ENCODE results near the gene SRBD1.

SRBD1 gene

DNA sequence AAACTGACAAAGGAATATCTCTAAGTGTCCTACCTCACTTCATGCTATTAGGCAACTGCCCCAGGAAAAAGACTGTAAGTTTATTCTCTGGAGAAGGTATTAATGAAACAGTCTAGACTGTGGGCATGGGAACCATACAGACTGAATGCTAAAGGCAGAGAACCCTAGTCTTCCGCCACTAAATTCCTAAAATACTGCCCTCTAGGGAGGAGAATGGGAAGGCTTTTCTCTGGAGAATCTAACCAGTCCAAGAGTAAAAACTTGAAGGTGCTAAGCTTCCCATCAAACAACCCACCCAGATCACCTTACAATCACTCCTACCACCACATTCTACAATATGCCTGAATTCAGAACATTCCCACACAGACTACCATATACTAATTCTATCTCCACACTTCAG is 3.4 kb downstream of the SRBD1 start:
- no peaks in the 10 kb centered on the region for H3K4me1 ChIP-seq (ENCODE audit: control insufficient read depth, insufficient read depth, low read length)
- H3K27ac ChIP-seq (ENCODE audit: low read depth, low read length): no peak overlapping the region
- no peaks in the 10 kb centered on the region for H3K27me3 ChIP-seq (ENCODE audit: control insufficient read depth, insufficient read depth, low read length)
- H3K9ac ChIP-seq (ENCODE audit: low read length): no peak overlapping the region
- H3K4me3 ChIP-seq (ENCODE audit: low read length): no peak overlapping the region
- H3K36me3 ChIP-seq (ENCODE audit: control insufficient read depth, insufficient read depth, low read length): peaks cover 2% of the 10 kb centered on the region

DNA sequence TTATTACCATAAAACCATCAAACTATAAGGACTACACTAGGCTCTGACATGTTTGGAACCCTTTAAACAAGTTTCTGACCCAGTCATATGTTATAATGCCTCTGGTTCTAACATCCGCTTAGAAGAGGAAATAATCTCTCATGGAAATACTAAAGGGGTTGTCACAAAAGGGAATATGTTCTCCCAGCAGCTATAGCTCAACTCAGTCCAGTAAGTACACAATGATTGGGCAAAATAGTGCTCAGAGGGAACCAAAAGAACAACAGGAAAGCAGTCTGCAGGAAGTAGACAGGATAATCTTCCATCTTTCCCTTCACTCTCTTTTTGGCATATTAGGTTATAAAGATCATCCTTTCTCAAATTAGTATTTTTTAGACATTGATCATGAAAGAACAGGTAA is 4.3 kb downstream of the SRBD1 start:
- Histone ChIP-seq H3K4me1 (ENCODE audit: control insufficient read depth, insufficient read depth, low read length) (no peaks in the 10 kb centered on the region), H3K4me3 (ENCODE audit: low read length) (no peak overlapping the region), H3K9ac (ENCODE audit: low read length) (no peak overlapping the region), H3K27ac (ENCODE audit: low read depth, low read length) (no peak overlapping the region), H3K27me3 (ENCODE audit: control insufficient read depth, insufficient read depth, low read length) (no peaks in the 10 kb centered on the region), H3K36me3 (ENCODE audit: control insufficient read depth, insufficient read depth, low read length) (peaks cover 2% of the 10 kb centered on the region)

DNA sequence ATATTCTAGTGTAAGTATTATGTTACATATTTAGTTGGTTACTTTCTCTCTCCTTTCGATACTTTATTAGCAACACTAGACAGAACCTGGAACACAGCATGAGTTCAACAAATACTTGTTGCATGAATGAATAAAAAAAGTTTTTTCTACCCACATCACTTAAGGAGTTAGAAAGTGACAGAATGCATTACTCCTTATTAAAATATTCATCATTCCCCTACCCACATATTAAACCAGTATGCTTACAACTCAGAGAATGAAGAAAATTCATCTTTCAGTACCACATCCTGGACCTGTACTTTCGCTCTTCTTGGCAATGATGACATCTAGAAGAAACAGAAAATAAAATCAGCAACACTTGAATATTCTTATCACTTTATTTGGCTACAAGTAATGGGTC is 6.0 kb downstream of the SRBD1 start:
- Histone ChIP-seq H3K36me3 (ENCODE audit: control insufficient read depth, insufficient read depth, low read length) (peaks cover 2% of the 10 kb centered on the region), H3K27ac (ENCODE audit: low read depth, low read length) (no peak overlapping the region), H3K4me3 (ENCODE audit: low read length) (no peak overlapping the region), H3K9ac (ENCODE audit: low read length) (no peak overlapping the region), H3K27me3 (ENCODE audit: control insufficient read depth, insufficient read depth, low read length) (no peaks in the 10 kb centered on the region), H3K4me1 (ENCODE audit: control insufficient read depth, insufficient read depth, low read length) (no peaks in the 10 kb centered on the region)

DNA sequence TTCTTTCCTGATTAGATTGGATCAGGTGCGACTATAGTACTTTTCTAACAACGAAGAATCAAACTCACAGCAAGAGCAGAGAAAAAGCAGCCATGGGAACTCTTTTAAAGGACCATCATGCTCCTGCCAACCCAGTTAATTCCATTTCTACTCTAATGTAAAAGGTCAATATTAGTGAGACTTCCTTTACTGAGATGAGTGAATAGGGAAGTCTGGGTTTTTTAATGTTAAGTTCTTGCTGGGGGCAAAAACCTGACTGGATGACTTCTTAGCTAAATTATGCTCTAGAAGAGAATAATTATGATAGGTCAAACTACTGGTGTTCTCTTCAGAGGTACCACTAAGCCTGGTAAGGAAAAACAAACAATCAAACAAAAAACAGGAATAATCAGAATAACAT is 8.4 kb downstream of the SRBD1 start:
- Histone ChIP-seq H3K4me1 (ENCODE audit: control insufficient read depth, insufficient read depth, low read length) (no peaks in the 10 kb centered on the region), H3K27me3 (ENCODE audit: control insufficient read depth, insufficient read depth, low read length) (no peaks in the 10 kb centered on the region), H3K27ac (ENCODE audit: low read depth, low read length) (no peak overlapping the region), H3K9ac (ENCODE audit: low read length) (no peak overlapping the region), H3K36me3 (ENCODE audit: control insufficient read depth, insufficient read depth, low read length) (peaks cover 9% of the 10 kb centered on the region), H3K4me3 (ENCODE audit: low read length) (no peak overlapping the region)

DNA sequence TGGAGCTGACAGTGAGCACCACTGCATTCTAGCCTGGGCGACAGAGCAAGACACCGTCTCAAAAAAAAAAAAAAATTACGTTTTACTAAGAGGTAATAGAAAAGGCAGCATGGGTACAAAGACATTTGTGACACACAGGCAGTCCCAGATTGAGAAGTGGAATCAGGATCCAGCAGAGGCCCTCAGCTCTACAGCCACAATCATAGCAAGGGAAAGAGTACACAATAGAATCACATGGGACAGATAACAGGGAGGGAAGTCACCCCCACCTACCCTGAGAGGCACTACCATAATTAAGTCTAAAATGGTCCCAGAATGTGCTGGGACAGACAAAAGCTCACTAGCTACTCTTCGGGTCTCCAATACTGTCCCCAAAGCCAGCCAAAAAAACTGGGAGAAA is 12.5 kb downstream of the SRBD1 start:
- H3K27ac ChIP-seq (ENCODE audit: low read depth, low read length): no peak overlapping the region
- no peak overlapping the region for H3K4me3 ChIP-seq (ENCODE audit: low read length)
- H3K9ac ChIP-seq (ENCODE audit: low read length): no peak overlapping the region
- H3K4me1 ChIP-seq (ENCODE audit: control insufficient read depth, insufficient read depth, low read length): no peaks in the 10 kb centered on the region
- no peaks in the 10 kb centered on the region for H3K27me3 ChIP-seq (ENCODE audit: control insufficient read depth, insufficient read depth, low read length)
- peaks cover 7% of the 10 kb centered on the region for H3K36me3 ChIP-seq (ENCODE audit: control insufficient read depth, insufficient read depth, low read length)

DNA sequence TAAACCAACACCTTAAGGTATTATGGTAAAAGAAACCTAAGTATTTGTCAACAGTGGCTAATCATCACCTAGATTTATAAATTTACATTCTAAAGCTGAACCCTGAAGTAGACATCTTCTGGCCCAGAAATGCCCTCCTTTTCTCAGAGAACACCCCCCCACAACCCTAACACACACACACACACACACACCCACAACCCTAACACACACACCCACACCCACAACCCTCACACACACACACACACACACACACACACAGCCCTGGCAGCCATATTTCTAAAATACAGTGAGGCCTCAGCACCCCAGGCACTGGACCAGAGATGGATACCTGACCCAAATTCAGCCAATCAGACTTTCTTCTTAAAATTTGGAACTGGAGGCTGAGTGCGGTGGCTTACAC is 14.3 kb downstream of the SRBD1 start:
- H3K9ac ChIP-seq (ENCODE audit: low read length): no peak overlapping the region
- H3K36me3 ChIP-seq (ENCODE audit: control insufficient read depth, insufficient read depth, low read length): peaks cover 7% of the 10 kb centered on the region
- no peak overlapping the region for H3K27ac ChIP-seq (ENCODE audit: low read depth, low read length)

DNA sequence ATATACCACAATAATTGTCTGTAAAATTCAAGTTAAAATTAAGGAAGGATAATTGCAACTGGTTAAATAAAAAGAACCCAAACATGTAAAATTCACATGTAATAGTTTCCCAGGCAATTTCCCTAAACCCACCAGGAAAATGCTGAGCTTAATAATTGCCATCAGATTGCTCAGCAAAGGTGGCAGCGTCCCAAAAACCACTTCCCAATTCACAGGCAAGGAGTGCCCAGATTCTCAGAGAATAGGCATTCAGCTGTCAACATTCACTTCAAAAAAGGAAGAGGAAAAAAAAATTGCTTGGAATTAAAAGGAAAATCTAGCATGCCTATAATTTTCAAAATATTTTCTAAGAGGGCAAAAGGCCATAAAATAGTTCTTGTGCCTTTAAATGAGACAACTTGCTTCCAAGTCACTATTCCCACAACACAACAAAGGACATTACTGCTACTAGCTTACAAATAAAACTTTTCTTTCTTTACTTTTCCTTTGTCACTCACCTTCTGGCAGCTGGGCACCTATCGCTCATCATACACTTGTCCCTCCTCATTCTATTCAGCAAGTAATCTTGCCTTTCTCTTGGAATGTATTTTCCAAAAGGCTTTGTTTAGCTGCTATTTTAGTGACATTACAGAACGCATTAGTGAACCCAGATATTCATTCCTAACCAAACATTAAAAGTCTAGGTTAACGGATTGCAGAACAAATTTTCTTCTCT is 15.2 kb downstream of the SRBD1 start:
- no peaks in the 10 kb centered on the region for H3K27me3 ChIP-seq (ENCODE audit: control insufficient read depth, insufficient read depth, low read length)
- H3K9ac ChIP-seq (ENCODE audit: low read length): no peak overlapping the region
- H3K4me3 ChIP-seq (ENCODE audit: low read length): no peak overlapping the region
- no peaks in the 10 kb centered on the region for H3K4me1 ChIP-seq (ENCODE audit: control insufficient read depth, insufficient read depth, low read length)
- no peak overlapping the region for H3K27ac ChIP-seq (ENCODE audit: low read depth, low read length)
- H3K36me3 ChIP-seq (ENCODE audit: control insufficient read depth, insufficient read depth, low read length): peaks cover 7% of the 10 kb centered on the region

More for the DNA sequence above, 14.3 kb downstream of the SRBD1 start:
- Histone ChIP-seq H3K27me3 (ENCODE audit: control insufficient read depth, insufficient read depth, low read length) (no peaks in the 10 kb centered on the region), H3K4me3 (ENCODE audit: low read length) (no peak overlapping the region), H3K4me1 (ENCODE audit: control insufficient read depth, insufficient read depth, low read length) (no peaks in the 10 kb centered on the region)

DNA sequence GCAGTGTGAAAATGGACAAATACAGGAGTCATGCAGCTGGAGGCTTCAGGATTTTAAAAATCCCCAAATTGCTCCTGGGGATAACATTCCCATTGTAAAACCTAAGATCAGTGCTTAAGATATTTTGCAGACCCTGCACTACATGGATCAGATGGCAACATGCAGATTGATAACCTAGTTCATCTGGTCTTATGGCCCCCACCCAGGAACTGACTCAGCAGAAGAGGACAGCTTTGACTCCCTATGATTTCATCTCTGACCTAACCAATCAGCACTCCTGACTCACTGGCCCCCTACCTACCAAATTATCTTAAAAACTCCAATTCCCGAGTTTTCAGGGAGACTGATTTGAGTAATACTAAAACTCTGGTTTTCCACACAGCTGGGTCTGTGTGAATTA is 20.0 kb downstream of the SRBD1 start:
- Histone ChIP-seq H3K27ac (ENCODE audit: low read depth, low read length) (no peak overlapping the region), H3K4me1 (ENCODE audit: control insufficient read depth, insufficient read depth, low read length) (no peaks in the 10 kb centered on the region), H3K4me3 (ENCODE audit: low read length) (no peak overlapping the region), H3K36me3 (ENCODE audit: control insufficient read depth, insufficient read depth, low read length) (no peaks in the 10 kb centered on the region), H3K9ac (ENCODE audit: low read length) (no peak overlapping the region), H3K27me3 (ENCODE audit: control insufficient read depth, insufficient read depth, low read length) (no peaks in the 10 kb centered on the region)

DNA sequence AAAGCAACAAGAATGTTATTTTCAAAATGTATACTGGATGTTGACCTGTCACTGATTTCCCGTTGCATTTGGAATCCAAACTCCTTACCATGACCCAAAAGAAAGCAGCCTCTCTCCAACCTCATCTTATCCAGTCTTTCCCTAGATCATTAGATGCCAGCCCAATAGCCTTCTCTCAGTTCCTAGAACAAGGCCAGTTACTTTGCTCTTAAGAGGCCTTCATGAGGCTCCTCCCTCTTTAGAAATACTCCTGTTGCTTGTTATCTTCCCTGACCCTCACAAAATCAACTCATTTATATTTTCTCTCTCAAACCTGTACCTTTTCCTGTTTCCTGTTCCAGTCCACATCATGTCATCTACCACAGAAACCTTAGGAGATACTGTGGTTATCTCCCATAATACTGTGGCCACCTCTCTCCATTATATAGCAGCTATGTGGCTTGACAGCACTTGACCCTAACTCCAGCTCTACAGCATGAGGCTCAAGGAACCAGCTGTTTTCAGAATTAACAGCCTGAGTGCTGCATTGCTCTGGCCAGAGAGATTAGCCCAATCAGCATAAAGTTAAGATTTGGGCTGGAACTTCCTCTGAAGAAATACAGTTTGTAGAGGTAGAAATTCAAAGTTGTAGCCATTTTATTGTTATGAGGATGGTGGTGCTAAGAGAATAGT is 22.8 kb downstream of the SRBD1 start:
- H3K36me3 ChIP-seq (ENCODE audit: control insufficient read depth, insufficient read depth, low read length): no peaks in the 10 kb centered on the region
- H3K27me3 ChIP-seq (ENCODE audit: control insufficient read depth, insufficient read depth, low read length): no peaks in the 10 kb centered on the region
- H3K27ac ChIP-seq (ENCODE audit: low read depth, low read length): no peak overlapping the region
- H3K4me1 ChIP-seq (ENCODE audit: control insufficient read depth, insufficient read depth, low read length): no peaks in the 10 kb centered on the region
- no peak overlapping the region for H3K4me3 ChIP-seq (ENCODE audit: low read length)
- no peak overlapping the region for H3K9ac ChIP-seq (ENCODE audit: low read length)

DNA sequence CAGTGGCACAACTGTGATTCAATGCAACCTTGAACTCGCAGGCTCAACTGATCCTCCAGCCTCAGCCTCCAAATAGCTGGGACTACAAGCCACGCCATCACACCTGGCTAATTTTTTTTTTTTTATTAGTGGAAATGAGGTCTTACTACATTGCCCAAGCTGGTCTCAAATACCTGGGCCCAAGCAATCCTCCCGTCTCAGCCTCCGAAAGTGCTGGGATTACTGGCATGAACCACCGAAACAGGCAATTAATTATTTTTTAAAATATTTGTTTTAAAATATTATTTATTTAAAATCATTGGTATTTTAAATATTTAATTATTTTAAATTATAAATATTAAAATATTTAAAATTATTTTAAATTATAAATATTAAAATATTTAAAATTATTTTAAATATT is 24.5 kb downstream of the SRBD1 start:
- H3K9ac ChIP-seq (ENCODE audit: low read length): no peak overlapping the region
- no peaks in the 10 kb centered on the region for H3K4me1 ChIP-seq (ENCODE audit: control insufficient read depth, insufficient read depth, low read length)
- H3K36me3 ChIP-seq (ENCODE audit: control insufficient read depth, insufficient read depth, low read length): no peaks in the 10 kb centered on the region
- no peaks in the 10 kb centered on the region for H3K27me3 ChIP-seq (ENCODE audit: control insufficient read depth, insufficient read depth, low read length)
- no peak overlapping the region for H3K27ac ChIP-seq (ENCODE audit: low read depth, low read length)
- H3K4me3 ChIP-seq (ENCODE audit: low read length): no peak overlapping the region

DNA sequence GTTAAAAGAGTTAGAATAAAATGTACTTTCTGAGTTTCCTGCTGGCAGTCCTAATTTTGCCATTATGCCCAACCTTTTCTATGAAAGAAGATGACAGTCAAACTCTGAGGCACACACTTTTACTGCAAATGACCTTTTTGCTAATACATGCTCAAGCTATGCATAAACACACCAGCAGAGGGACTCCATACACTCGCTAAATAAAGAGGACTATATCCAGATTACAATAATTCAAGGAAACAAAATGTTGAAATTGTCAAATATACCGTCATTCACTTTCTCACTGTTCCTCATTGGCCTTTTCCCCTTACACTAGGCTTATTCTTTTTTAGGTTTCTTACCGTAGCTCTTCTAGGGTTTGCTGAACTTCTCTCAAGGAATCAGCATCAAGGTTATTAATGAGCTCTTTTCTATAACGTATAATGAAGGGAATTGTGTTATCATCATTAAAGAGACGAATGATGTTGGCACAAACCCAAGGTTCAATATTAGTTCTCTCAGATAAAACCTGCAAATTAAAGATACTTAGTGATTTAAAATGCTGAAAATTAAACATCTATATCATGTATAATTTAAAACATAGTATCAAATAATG is 25.7 kb downstream of the SRBD1 start:
- Histone ChIP-seq H3K4me3 (ENCODE audit: low read length) (no peak overlapping the region), H3K27ac (ENCODE audit: low read depth, low read length) (no peak overlapping the region), H3K9ac (ENCODE audit: low read length) (no peak overlapping the region), H3K36me3 (ENCODE audit: control insufficient read depth, insufficient read depth, low read length) (no peaks in the 10 kb centered on the region), H3K27me3 (ENCODE audit: control insufficient read depth, insufficient read depth, low read length) (no peaks in the 10 kb centered on the region), H3K4me1 (ENCODE audit: control insufficient read depth, insufficient read depth, low read length) (no peaks in the 10 kb centered on the region)

DNA sequence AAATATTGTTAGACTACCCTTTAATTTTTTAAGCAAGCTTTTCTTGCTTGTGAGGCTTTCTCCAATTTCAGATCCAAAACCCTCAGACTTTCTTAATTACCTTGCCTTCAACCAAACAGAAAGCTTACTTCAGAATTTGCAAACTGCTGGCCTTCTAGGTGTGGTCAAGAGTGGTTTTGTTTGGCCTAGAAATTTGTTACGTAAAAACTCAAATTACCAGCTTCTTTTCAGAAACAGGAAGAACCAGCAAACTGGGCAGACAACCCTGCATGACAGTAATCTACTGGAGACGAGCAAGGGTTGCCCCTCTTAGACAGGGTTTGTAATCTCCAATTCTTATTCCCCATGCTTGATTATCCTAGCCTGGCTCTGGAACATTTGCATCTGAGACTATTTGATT is 27.1 kb downstream of the SRBD1 start:
- Histone ChIP-seq H3K36me3 (ENCODE audit: control insufficient read depth, insufficient read depth, low read length) (no peaks in the 10 kb centered on the region), H3K27me3 (ENCODE audit: control insufficient read depth, insufficient read depth, low read length) (no peaks in the 10 kb centered on the region), H3K27ac (ENCODE audit: low read depth, low read length) (no peak overlapping the region), H3K4me3 (ENCODE audit: low read length) (no peak overlapping the region), H3K9ac (ENCODE audit: low read length) (no peak overlapping the region), H3K4me1 (ENCODE audit: control insufficient read depth, insufficient read depth, low read length) (no peaks in the 10 kb centered on the region)

DNA sequence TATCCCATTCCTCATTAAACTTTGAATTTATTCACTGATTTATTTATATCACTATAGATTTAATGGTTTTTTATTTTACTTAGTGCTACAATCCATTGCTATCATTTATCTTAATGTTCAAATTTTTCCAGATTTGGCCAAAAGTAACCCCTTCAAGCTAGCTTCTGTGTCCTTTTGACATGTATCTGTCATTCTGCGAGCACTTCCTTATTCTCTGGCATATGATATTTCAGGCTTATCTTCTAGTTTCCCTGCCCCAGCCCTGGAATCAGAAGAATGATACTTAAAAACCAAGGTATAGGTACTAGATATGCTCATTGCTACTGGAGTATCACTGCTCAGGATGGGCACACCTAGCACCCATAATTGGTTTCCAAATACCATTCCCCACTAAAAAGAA is 28.5 kb downstream of the SRBD1 start:
- Histone ChIP-seq H3K9ac (ENCODE audit: low read length) (no peak overlapping the region), H3K4me1 (ENCODE audit: control insufficient read depth, insufficient read depth, low read length) (no peaks in the 10 kb centered on the region), H3K36me3 (ENCODE audit: control insufficient read depth, insufficient read depth, low read length) (no peaks in the 10 kb centered on the region), H3K27me3 (ENCODE audit: control insufficient read depth, insufficient read depth, low read length) (no peaks in the 10 kb centered on the region), H3K4me3 (ENCODE audit: low read length) (no peak overlapping the region), H3K27ac (ENCODE audit: low read depth, low read length) (no peak overlapping the region)
